GM19099 (cell line): ENCODE results near the gene MINK1.

Experiments used
- POLR2A ChIP-seq: IDR thresholded peaks from 3 replicates; pipeline ENCODE4 v1.6.1; 2011; ENCODE audit warnings: low read depth; ENCODE audit not compliant: insufficient read length; ENCODE audit errors: extremely low read depth

MINK1 gene

DNA sequence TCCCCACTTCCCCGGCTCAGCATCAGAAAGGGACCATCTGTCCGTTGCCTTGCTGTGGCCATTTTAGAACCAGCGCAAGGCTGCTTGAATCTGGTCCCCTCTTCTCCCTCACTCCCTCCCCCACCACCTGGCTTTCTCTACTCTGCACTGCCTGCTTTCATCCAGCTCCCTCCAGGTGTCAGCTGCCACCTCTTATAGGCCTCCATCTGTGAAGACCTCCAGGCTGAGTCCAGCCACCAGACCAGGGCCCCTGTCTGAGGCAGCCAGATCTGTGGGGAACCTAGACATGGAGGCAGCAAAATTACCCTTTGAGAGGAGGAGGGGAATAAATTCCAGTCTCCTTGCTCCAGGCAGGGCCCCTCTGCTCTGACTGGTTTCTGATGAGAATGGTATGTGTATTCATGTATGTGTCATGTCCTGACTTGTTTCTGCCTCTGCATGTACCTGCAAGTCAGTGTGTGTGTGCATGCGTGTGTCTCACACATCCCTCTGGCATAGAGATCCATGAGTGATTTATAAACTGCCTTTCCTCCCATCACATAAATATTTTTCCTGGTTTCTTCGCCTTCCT lies 21.1 kb downstream of the MINK1 start:
- TF ChIP-seq POLR2A = no peak

GRCh38 chr17:4856271-4856936 lies 23.3 kb downstream of the MINK1 start:
- TF ChIP-seq POLR2A = no peak

GRCh38 chr17:4856937-4857314 lies 23.8 kb downstream of the MINK1 start:
- TF ChIP-seq POLR2A = no peak

GRCh38 chr17:4858068-4858881 lies 25.1 kb downstream of the MINK1 start:
- no peak for TF ChIP-seq POLR2A

DNA sequence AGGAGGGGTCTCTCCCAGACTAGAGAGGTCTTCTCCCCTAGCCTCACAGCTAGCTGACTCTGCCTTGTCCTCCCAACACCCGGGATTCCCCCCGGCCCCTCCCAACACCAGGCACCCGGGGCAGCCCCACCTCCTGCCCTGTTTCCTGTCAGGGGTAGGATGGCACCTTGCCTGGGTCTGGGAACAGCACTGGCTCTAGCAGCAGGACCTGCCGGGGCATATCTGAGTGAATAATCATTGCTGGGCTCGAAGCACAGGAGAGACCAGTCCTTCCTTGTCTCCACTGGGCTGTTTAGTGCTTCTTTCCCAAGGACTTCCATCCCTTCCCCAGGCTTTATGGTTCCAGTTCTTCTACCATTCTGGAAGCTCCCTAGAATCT lies 25.7 kb downstream of the MINK1 start:
- TF ChIP-seq POLR2A = no peak

- no peak for TF ChIP-seq POLR2A
Measured at GRCh38 chr17:4859816-4860625, 26.9 kb downstream of the MINK1 start.

GRCh38 chr17:4860651-4861050 lies 27.5 kb downstream of the MINK1 start:
- no peak for TF ChIP-seq POLR2A

GRCh38 chr17:4861052-4861451 lies 27.9 kb downstream of the MINK1 start:
- no peak for TF ChIP-seq POLR2A

- TF ChIP-seq POLR2A = no peak
Measured at GRCh38 chr17:4862720-4863119, 29.6 kb downstream of the MINK1 start.

DNA sequence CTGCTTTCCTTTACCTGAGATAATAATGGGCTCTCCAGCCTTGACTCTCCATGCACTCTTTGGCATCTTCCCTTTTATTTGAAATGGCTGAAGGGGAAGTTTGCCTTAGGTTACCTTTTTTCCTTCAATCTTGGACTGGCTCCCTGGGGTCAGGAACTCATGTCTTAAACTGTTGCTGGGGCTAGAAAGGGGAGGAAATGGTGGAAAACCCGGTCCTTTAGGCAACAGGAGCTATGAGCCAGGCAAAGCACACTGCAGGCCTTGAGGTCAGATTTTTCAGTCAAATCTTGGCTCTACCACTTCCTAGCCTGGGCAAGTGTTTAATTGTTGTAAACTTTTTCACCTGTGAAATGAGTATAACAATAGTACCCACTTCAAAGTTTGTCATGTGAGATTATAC lies 30.2 kb downstream of the MINK1 start:
- TF ChIP-seq POLR2A = no peak

DNA sequence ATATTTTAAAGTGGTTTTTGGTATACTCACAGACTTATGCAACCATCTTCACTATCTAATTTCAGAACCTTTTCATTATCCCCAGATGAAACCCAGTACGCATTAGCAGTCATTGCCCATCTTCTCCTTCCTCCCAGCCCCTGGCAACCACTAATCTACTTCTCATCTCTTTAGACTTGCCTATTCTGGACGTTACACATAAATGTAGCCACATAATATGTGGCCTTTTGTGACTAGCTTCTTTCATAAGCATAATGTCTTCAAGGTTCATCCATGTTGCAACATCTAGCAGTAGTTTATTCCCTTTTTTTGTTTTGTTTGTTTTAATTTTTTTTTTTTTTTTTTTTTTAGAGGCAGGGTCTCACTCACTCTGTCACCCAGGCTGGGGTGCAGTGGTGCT lies 37.7 kb downstream of the MINK1 start:
- no peak for TF ChIP-seq POLR2A

DNA sequence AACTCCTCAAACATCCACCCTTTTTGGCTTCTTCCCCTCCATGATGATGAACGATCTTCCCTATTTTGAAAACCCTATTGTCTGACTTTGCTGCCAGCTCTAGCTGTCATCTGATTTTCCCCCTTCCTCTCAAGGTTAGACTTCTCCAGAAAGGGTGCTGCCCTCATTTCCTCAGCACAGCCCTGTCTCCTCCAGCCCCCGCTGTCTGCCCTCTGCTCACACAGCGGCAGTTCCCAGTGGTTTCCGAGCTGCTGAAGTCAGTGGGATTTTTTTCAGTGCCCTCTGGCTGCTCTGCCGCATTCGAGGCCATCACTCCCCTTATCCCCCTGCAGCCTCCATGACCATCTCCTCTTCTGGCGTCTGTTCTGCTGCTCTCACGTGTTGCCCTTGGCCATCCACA lies 39.6 kb downstream of the MINK1 start:
- no peak for TF ChIP-seq POLR2A

DNA sequence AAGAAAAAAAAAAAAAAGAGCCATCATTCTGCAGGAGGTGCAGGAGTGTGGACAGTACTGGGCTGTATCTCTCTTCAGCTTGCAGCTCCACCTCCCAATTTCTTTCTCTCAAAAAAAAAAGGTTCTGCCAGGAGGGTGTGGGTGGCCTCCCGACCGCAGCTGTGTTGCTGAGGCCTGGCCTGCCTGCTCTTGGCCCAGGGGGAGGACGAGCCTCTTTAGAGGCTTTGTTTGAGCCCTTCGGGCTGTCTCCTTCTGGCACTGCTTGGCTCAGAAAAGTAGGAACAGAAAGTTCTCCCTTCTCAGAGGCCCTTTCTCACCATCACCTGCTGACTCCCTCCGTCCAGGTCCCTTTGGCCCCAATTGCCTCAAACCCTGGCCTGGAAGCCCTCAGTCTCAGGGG lies 43.9 kb downstream of the MINK1 start:
- TF ChIP-seq POLR2A = no peak

- TF ChIP-seq POLR2A = no peak
Measured at GRCh38 chr17:4879601-4880000, 46.5 kb downstream of the MINK1 start.

DNA sequence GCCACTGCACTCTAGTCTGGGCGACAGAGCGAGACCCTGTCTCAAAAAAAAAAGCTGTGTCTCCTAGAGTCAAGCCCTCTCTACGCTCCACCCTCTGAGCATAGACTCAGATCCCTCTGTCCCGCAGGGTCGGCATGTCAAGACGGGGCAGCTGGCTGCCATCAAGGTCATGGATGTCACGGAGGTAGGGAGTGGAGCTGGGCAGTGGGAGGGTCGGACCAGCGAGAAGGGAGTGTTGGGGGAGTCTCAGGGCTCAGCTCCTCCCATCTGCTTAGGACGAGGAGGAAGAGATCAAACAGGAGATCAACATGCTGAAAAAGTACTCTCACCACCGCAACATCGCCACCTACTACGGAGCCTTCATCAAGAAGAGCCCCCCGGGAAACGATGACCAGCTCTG lies 47.7 kb downstream of the MINK1 start:
- no peak for TF ChIP-seq POLR2A
